Activated CD4-positive, CD25-positive, alpha-beta regulatory T cell (primary cell): ENCODE results near the gene IRAK4.
"Not testable (repeated sequence)": the region's sequence is repeated elsewhere in the genome, so short reads cannot be mapped to it uniquely, and the experiment has no call there.

ENCODE experiments used
- DNase-seq, 4 experiments: peaks; one replicate each; lab custom pipeline; 2025; lab: John Stamatoyannopoulos, UW

Gene IRAK4

GRCh38 chr12:43758728-43759563 lies at the start of gene IRAK4, which contains the start of gene PUS7L:
TSS of gene IRAK4 (plus strand) at chr12:43758951. CDS start at chr12:43768112, 9,161 bp downstream.
TSS of gene PUS7L (minus strand) at chr12:43758790. CDS start at chr12:43755245, 3,545 bp downstream.
- DNase-seq: peak; percentile 86 to 93 (median 88)

- no peak for DNase-seq
These were observed 47.4 kb upstream of the IRAK4 start for GRCh38 chr12:43711348-43711747.

DNA sequence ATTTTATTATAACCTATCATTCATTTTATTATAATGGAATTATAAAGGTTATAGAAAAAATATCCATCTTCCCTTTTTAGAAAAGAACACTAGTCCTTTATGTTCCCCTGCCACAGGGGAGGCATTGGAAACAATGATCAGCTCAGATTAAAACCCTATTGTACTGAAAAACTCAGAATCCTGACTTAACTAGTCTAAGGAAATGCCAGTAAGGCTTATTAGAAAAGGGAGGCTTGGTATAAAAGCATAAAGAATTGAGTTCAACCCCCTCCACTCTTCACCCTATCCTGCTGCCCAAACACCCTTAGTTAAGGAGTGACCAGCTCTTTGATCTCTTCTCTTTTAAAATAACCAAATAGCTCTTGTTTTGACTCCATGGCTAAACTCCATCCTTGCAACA lies 36.1 kb upstream of the IRAK4 start:
- DNase-seq: no peak

DNA sequence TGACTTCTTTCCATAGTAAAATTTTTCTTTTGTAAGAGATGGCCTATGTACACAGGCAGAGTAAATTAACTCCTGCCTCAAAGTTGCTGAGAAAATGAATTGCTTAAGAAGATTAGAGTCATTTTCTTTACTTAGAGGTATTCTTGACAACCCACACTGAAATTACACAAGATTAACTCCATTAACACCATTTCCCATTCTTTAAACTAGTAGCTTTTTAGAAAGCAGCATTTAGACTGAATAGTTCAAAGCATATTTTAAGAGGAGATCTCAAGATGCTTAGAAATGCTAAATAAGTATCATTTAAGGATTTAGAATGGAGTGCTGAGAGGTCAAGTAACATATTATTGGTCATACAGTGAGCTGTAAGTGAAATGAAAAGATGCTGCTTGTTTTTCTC lies 35.6 kb upstream of the IRAK4 start:
- DNase-seq: no peak

DNA sequence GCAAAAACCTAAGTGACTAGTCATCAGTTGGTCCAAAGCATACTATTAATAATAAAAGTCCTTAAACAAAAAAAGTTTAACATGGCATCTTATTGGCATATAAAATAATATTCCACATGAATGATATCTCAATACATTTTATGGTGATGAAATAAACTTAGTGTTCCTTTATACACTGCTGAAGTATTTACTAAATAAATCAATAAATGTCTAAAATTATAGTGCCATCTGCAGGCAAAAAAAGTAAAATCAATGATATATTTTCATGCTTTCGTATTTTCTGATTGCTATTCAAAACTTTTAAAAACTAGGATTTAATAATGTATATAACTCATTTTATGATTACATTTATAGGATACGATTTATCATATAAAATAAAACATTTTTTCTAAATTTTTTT lies 30.6 kb upstream of the IRAK4 start:
- DNase-seq: no peak

GRCh38 chr12:43728698-43729097 lies 30.1 kb upstream of the IRAK4 start:
- DNase-seq: no peak

DNA sequence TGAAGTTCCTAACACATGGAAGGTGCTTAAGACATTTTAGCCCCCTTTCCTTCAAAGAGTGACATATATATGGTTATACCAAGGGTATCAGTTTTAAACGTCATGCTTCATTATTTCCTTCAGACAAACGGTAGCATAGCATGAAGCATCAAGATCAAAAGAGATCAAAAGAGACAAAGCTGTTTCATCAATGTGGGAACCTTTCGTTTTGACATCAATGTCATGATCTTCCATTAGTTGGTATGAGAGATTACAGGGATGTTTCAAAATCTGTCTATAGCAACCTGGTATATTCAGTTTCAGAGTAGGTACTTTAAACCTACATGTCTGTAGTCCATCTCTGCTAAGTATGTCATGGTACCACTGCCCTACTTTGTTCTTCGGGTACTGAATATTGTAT lies 28.5 kb upstream of the IRAK4 start:
- DNase-seq: no peak

GRCh38 chr12:43733687-43734086 lies 25.1 kb upstream of the IRAK4 start:
- no peak for DNase-seq

DNA sequence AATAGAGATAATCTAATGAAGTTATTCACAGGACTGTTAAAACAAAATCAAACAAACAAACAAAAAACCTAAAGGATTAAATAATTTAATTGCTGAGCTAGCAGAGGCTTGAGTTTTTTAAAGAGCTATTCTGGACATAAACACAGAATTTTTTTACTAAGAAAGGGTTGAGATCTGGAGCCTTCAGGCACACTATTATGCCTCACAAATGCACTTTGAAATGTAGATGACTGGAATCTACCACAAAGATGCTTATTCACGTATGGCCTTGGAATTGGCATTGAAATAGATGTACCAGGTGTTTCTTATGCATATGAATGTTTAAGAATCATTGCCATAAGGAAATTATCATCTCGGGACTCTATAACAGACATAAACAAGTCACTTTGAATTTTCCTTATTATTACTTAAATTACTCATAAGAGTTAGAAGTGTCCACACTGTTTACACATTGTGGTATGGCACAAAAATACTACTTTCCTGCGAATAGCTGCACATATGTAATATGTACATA lies 21.8 kb upstream of the IRAK4 start:
- no peak for DNase-seq

DNA sequence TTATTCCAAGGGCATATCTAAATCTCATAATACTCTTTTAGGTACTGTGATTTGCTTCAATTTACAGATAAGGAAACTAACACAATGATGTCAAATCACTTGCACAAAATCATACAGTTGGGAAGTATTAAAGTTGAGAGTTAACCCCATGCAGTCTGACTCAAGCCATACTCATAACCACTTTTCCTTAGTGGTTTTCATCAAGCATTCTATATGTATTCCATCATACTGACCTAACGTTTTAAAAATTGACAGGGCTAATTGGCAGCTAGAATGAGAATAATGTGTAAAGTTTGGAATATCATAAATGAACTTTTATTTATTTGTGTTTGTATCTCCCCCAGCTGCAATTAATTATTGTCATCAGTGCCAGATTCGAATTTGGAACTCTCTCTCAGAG lies 21.1 kb upstream of the IRAK4 start:
- no peak for DNase-seq

- DNase-seq: no peak
These were observed 18.1 kb upstream of the IRAK4 start for GRCh38 chr12:43740511-43741100.

DNA sequence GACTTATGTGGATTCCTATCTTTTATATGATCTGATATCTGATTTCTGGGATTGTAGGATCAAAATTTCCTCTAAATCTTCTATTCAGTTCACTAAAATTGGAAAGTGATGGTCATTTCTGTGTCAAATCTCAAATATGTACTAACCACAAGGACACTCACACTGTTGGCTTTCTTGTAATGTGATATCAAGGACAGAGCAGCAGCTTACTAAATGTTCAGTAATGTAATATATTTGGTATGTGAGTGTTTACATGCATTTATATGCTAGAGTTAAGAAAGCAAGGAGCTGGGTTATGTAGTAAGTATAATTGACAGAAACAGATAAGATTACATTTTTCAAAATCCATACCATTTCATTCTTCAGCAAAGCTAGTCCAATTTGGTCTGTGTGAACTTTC lies 16.6 kb upstream of the IRAK4 start:
- no peak for DNase-seq

DNA sequence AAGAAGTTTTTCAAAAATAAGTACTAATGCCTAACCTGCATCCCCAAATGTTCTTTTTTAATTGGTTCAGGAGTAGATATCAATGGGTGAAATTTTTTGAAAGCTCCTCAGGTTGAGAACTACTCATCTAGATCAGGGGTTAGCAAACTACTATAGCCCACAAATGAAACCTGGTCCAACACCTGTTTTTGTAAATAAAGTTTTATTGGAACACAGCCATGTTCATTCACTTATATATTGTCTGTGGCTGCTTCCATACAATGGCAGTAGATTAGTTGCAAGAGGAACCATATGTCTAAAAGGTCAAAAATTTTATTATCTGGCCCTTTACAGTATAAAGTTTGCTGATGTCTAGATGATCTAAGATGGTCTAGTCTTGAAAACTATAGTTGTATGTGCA lies 13.9 kb upstream of the IRAK4 start:
- DNase-seq: no peak

DNA sequence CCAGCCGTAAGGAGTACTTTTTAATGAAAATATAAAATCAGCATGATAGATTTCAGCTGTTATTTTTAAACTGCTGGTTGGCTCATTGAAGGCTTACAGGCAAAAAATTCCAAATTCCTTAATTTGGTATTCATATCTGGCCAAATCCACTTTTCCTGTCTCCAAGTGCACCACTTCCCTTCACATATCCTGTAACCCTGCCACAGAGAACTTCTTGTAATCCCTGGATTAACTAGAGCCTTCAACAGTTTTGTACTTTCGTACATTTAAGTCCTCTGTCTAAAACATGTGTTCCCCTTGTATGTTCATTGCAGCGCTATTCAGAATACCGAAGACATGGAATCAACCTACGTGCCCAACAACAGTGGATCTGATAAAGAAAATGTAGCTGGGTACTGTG lies 9.7 kb upstream of the IRAK4 start:
- DNase-seq: no peak

DNA sequence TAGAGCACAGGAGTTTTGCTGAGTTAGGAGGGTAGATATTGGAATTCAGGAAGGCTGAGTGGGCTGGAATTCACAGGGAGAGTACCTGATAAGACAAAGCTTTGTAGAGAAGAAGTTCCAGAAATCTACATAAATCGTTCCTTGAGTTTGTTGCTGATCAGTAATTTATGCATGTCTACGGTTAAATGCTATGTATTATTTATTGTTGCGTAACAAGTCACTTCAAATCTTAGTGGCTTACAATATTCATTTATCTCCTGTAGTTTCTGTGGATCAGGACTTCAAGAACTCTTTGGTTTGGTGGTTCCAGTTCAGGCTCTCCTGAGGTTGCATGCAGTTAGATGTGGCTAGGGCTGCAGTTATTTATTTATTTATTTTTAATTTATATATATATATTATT lies 7.9 kb upstream of the IRAK4 start:
- DNase-seq: no peak

DNA sequence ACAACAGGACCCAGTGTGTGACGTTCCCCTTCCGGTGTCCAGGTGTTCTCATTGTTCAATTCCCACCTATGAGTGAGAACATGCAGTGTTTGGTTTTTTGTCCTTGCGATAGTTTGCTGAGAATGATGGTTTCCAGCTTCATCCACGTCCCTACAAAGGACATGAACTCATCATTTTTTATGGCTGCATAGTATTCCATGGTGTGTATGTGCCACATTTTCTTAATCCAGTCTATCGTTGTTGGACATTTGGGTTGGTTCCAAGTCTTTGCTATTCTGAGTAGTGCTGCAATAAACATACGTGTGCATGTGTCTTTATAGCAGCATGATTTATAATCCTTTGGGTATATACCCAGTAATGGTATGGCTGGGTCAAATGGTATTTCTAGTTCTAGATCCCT lies 7.4 kb upstream of the IRAK4 start:
- DNase-seq: not testable (repeated sequence)

DNA sequence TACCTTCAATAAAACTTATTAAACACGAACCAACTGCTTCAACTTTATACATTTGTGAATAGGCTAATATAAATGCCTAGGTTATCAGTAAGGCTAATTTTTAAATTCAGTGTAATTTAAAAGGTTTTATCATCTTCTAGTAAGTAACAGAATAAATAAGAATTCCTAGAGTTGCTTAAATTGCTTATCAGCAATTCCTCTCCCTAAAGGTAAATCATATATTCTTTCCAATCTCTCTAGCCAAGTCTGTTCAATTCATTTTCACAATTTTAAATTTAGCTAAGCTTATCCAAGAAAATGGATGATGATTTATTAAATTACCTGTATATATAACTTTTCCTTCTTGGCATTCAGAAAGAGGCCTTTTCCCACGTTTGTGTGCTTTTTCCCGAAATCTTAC lies 4.7 kb upstream of the IRAK4 start:
- no peak for DNase-seq

DNA sequence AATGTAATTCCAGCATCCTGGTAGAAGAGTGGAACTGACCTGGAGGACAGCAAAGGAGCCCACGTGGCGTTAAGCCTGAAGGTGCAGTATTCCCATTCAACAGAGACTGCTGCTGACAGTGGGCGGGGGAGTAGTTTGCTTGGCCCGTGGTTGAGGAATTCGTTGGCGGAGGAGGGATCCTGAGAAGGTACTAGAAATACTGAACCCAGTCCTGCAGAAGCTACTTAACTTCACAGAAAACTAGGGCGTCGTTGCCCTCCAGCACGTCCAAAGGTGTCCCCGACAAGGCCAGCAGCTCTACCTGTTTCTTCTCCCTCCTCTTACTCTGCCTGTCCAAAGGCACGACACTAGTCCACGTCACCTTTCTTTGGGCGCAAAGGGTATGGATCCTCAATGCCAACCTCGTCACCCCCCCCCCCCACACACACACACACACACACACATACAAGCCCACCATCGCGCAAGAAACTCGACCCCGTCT lies 464 bp upstream of the IRAK4 start:
- DNase-seq: no peak

- no peak for DNase-seq
These were observed 1.6 kb downstream of the IRAK4 start for GRCh38 chr12:43760396-43760795.

- DNase-seq: no peak
These were observed 2.7 kb downstream of the IRAK4 start for GRCh38 chr12:43761500-43761899.

DNA sequence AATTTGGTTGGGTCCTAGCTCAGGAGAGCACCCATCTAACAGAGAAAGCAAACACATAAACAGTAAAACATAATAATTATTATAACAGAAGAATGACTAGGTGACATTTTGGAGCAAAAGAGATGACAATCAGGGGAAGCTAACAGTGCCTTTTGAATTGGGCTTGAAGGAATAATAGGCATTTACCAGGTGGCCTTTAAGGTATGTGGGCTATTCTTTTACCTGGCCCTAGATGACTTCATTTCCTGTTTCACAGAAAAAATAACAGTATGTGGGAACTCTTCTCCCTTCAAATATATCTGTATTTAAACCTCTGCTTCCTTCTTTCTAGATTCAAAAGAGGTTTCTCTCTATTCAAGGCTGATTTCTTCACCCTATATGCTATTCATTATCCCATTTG lies 3.8 kb downstream of the IRAK4 start:
- DNase-seq: no peak

DNA sequence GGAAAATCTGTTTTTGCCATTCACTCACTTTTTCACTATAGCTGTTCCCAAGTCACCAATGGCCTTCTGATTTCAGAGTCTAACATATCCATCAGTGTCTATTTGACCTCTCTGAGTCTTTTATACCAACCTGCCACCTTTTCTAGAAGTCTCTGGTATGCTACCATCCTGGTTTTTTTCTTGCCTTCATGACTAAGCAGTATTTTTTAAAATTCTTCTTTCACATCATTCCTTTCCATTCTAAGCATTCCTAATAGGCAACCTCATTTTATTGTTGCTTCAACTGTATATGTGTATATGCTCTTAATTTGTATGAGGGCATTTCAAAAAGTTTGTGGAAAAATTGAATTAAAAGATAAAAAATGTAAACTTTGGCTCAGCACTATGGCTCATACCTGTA lies 5.0 kb downstream of the IRAK4 start:
- no peak for DNase-seq

DNA sequence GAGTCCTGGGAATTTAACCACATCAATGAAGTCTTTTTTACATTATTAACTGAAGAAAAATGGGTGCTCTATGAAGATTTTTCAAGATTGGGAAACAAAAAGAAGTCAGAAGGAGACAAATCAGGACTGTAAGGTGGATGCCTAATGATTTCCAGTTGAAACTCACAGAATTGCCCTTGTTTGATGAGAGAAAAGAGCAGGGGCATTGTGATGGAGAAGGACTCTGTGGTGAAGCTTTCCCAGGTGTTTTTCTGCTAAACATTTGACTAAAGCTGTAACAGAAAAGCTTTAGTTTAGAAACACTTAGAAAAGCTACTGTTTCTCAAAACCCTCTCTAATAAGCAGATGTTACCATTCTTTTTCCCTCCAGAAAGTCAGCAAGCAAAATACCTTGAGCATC lies 5.8 kb downstream of the IRAK4 start:
- no peak for DNase-seq
